ENCODE measurements around the gene NFXL1.

DNA sequence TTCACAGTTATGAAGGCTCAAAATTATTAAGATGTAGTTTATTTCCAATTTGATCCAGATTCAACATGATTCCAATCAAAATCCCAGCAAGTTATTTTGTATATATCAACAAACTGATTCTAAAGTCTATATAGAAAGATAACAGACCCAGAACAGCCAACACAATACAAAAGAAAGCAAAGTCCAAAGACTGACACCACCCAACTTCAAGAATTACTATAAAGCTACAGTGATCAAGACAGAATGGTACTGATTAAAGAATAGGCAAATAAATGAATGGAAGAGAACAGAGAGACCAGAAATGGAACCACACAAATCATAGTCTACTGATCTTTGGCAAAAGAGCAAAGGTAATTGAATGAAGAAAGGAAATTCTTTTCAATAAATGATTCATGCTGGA, 34.9 kb downstream of the NFXL1 start:
- TF ChIP-seq, protein P1, sequence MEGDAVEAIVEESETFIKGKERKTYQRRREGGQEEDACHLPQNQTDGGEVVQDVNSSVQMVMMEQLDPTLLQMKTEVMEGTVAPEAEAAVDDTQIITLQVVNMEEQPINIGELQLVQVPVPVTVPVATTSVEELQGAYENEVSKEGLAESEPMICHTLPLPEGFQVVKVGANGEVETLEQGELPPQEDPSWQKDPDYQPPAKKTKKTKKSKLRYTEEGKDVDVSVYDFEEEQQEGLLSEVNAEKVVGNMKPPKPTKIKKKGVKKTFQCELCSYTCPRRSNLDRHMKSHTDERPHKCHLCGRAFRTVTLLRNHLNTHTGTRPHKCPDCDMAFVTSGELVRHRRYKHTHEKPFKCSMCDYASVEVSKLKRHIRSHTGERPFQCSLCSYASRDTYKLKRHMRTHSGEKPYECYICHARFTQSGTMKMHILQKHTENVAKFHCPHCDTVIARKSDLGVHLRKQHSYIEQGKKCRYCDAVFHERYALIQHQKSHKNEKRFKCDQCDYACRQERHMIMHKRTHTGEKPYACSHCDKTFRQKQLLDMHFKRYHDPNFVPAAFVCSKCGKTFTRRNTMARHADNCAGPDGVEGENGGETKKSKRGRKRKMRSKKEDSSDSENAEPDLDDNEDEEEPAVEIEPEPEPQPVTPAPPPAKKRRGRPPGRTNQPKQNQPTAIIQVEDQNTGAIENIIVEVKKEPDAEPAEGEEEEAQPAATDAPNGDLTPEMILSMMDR (IDR thresholded peaks at IDR 0.05): no peak
- TF ChIP-seq POLR2AphosphoS5 (IDR thresholded peaks at IDR 0.05): no peak
- no peak for TF ChIP-seq EP300 (IDR thresholded peaks at IDR 0.05)
- TF ChIP-seq POLR2A (IDR thresholded peaks at IDR 0.05): no peak
